Fibroblast of lung (primary cell): ENCODE results near the gene ZFYVE27. TPM values are rescaled to one million over a fixed set of nuclear protein-coding genes. Genes with fewer than 3 reads are reported as not detected.

ENCODE experiments used
- DNase-seq, 2 donors: peaks; one replicate each; pipeline versions ENCODE4 v3.0.0 to v3.0.0-alpha.2; 2010; ENCODE audit warnings: low read depth in 2 of 2
- H2AFZ ChIP-seq: 2 replicates; pipeline ENCODE4 v1.5.1; 2012; ENCODE audit warnings: low read length, control low read depth, inconsistent platforms
- H3K27ac ChIP-seq: 2 replicates; pipeline ENCODE4 v1.5.1; 2011; ENCODE audit warnings: low read length, control low read depth; ENCODE audit not compliant: insufficient read depth
- H3K27me3 ChIP-seq: 2 replicates; pipeline ENCODE4 v1.5.1; 2011; ENCODE audit warnings: mild to moderate bottlenecking, low read length; ENCODE audit not compliant: control insufficient read depth, insufficient read depth
- H3K36me3 ChIP-seq: 2 replicates; pipeline ENCODE4 v1.5.1; 2011; ENCODE audit warnings: low read length; ENCODE audit not compliant: control insufficient read depth, insufficient read depth
- H3K4me1 ChIP-seq: 2 replicates; pipeline ENCODE4 v1.5.1; 2011; ENCODE audit warnings: low read length; ENCODE audit not compliant: control insufficient read depth, insufficient read depth; ENCODE audit errors: extremely low read depth
- H3K4me2 ChIP-seq: 2 replicates; pipeline ENCODE4 v1.5.1; 2011; ENCODE audit warnings: low read length, control low read depth; ENCODE audit not compliant: insufficient read depth; ENCODE audit errors: extremely low read depth
- H3K4me3 ChIP-seq, 4 experiments: fragments of 200-600 bp in 1 of 4; sonication (generic) in 1 of 4; replicated peaks in 1 of 4; 2 replicates each; pipeline ENCODE4 v1.5.1; 2011 to 2016; ENCODE audit warnings: low read length in 4 of 4, low read depth in 3 of 4, mild to moderate bottlenecking in 3 of 4, control low read depth in 2 of 4, inconsistent platforms in 1 of 4, mixed read lengths in 1 of 4; ENCODE audit not compliant: insufficient read depth in 1 of 4; ENCODE audit errors: control extremely low read depth in 1 of 4
- H3K79me2 ChIP-seq: 2 replicates; pipeline ENCODE4 v1.5.1; 2012; ENCODE audit warnings: mild to moderate bottlenecking, low read length, inconsistent platforms; ENCODE audit not compliant: control insufficient read depth, insufficient read depth
- H3K9ac ChIP-seq: 2 replicates; pipeline ENCODE4 v1.5.1; 2011; ENCODE audit warnings: mild to moderate bottlenecking, low read length, control low read depth; ENCODE audit not compliant: insufficient read depth
- H3K9me3 ChIP-seq: 2 replicates; pipeline ENCODE4 v1.5.1; 2012; ENCODE audit warnings: low read depth, low read length; ENCODE audit not compliant: control insufficient read depth, insufficient read depth
- H4K20me1 ChIP-seq: 2 replicates; pipeline ENCODE4 v1.5.1; 2011; ENCODE audit warnings: low read length; ENCODE audit not compliant: control insufficient read depth, insufficient read depth; ENCODE audit errors: extremely low read depth
- CTCF ChIP-seq, 2 donors: IDR thresholded peaks in 1 of 2; conservative IDR thresholded peaks in 1 of 2; 1 replicate in 1 of 2; 2 replicates in 1 of 2; pipeline ENCODE4 v1.5.1; 2011 to 2012; ENCODE audit warnings: low read length in 2 of 2, control low read depth in 1 of 2, inconsistent platforms in 1 of 2, low read depth in 1 of 2, mild to moderate bottlenecking in 1 of 2
- EZH2 ChIP-seq: IDR thresholded peaks from 2 replicates; pipeline ENCODE4 v1.5.1; 2012; ENCODE audit warnings: low read length, control low read depth, mild to moderate bottlenecking; ENCODE audit errors: missing control alignments
- polyA plus RNA-seq, 2 donors: library from polyadenylated mRNA; depleted of rRNA in 1 of 2; stranded (reverse) in 1 of 2; unstranded in 1 of 2; fragments of >200 nt; gene quantifications; 2 replicates each; pipeline ENCODE4 v1.2.1, GENCODE V29; 2011 to 2012; ENCODE audit warnings: missing spikeins in 1 of 2
- total RNA-seq: library from RNA; depleted of rRNA; stranded (reverse); fragments of >200 nt; gene quantifications from 2 replicates; pipeline ENCODE4 v1.2.1, GENCODE V29; 2014

Gene ZFYVE27
- total and polyA plus RNA-seq, 2 donors (not counting 1 experiment from before 2014, with no cell fraction given) = 8.3 to 22.1 TPM

GRCh38 chr10:97705006-97705670 lies 31.8 kb upstream of the ZFYVE27 start:
- Histone ChIP-seq H3K4me2 (no peak overlapping the region), H3K4me3 (no peak overlapping the region), H3K36me3 (no peaks in the 10 kb centered on the region), H3K27ac (no peak overlapping the region), H3K9me3 (no peaks in the 10 kb centered on the region), H4K20me1 (no peaks in the 10 kb centered on the region), H3K4me1 (peaks cover 10% of the 10 kb centered on the region), H3K27me3 (no peaks in the 10 kb centered on the region), H2AFZ (no peak overlapping the region), H3K9ac (no peak overlapping the region), H3K79me2 (no peaks in the 10 kb centered on the region)
- no peak for DNase-seq
- TF ChIP-seq EZH2 (no peak), CTCF (conservative IDR thresholded peaks at IDR 0.05 in 1 of 2, IDR thresholded peaks at IDR 0.05 in 1 of 2; ENCODE audit: low read depth in 1 of 2, low read length in 2 of 2) (no peak)

- DNase-seq = no peak
- H3K9ac ChIP-seq = no peak overlapping the region
- H3K4me3 ChIP-seq = no peak overlapping the region
- no peak overlapping the region for H3K4me2 ChIP-seq
- no peaks in the 10 kb centered on the region for H3K27me3 ChIP-seq
- H3K79me2 ChIP-seq = no peaks in the 10 kb centered on the region
- no peak overlapping the region for H3K27ac ChIP-seq
- H3K4me1 ChIP-seq = peaks cover 10% of the 10 kb centered on the region
- no peak overlapping the region for H2AFZ ChIP-seq
- no peaks in the 10 kb centered on the region for H3K9me3 ChIP-seq
- H4K20me1 ChIP-seq = no peaks in the 10 kb centered on the region
- no peak for TF ChIP-seq CTCF (conservative IDR thresholded peaks at IDR 0.05 in 1 of 2, IDR thresholded peaks at IDR 0.05 in 1 of 2; ENCODE audit: low read depth in 1 of 2, low read length in 2 of 2)
- no peak for TF ChIP-seq EZH2
- no peaks in the 10 kb centered on the region for H3K36me3 ChIP-seq
Measured at GRCh38 chr10:97707134-97707861, 29.6 kb upstream of the ZFYVE27 start.

- DNase-seq = no peak
- Histone ChIP-seq H3K27ac (no peak overlapping the region), H3K9ac (no peak overlapping the region), H3K4me3 (no peak overlapping the region), H2AFZ (no peak overlapping the region), H4K20me1 (no peaks in the 10 kb centered on the region), H3K9me3 (no peaks in the 10 kb centered on the region), H3K36me3 (no peaks in the 10 kb centered on the region), H3K4me2 (no peak overlapping the region), H3K27me3 (no peaks in the 10 kb centered on the region), H3K79me2 (no peaks in the 10 kb centered on the region), H3K4me1 (peaks cover 10% of the 10 kb centered on the region)
- TF ChIP-seq CTCF (conservative IDR thresholded peaks at IDR 0.05 in 1 of 2, IDR thresholded peaks at IDR 0.05 in 1 of 2; ENCODE audit: low read depth in 1 of 2, low read length in 2 of 2) (no peak), EZH2 (no peak)
Measured at GRCh38 chr10:97708167-97708566, 28.8 kb upstream of the ZFYVE27 start.
